K562 (cell line): ENCODE data around the gene GLIS1.

Experiments
- CTCF ChIP-seq, 3 experiments: IDR thresholded peaks in 2 of 3; conservative IDR thresholded peaks in 1 of 3; 2 replicates each; pipeline ENCODE4 v1.5.1; 2011 to 2012; ENCODE audit warnings: low read length in 3 of 3, mild to moderate bottlenecking in 3 of 3, control low read depth in 2 of 3, improper control_type of control experiment in 1 of 3, inconsistent platforms in 1 of 3, low read depth in 1 of 3, mixed read lengths in 1 of 3, moderate library complexity in 1 of 3; ENCODE audit not compliant: insufficient read depth in 2 of 3
- EGR1 ChIP-seq: fragments of 450-650 bp; conservative IDR thresholded peaks from 2 replicates; pipeline ENCODE4 v1.6.1; 2017; ENCODE audit warnings: mild to moderate bottlenecking
- EZH2 ChIP-seq: IDR thresholded peaks from 2 replicates; pipeline ENCODE4 v1.6.1; 2012; ENCODE audit warnings: low read depth, mild to moderate bottlenecking, inconsistent platforms, low read length, borderline replicate concordance
- HNRNPH1 ChIP-seq: fragments of 200-400 bp; formaldehyde crosslinking; optimal IDR thresholded peaks from 2 replicates; pipeline ENCODE3; 2017; ENCODE audit warnings: low read depth, mild to moderate bottlenecking, low read length, moderate library complexity
- RFX5 ChIP-seq: IDR thresholded peaks from 2 replicates; pipeline ENCODE4 v1.6.1; 2011; ENCODE audit warnings: low read depth, mild to moderate bottlenecking, improper control_type of control experiment, low read length
- TCFL5 ChIP-seq: fragments of 250-450 bp; sonication (Bioruptor Pico); conservative IDR thresholded peaks from 2 replicates; pipeline ENCODE4 v1.6.1; 2021; ENCODE audit warnings: mild to moderate bottlenecking, moderate library complexity, matching md5 sums
- ZNF12 ChIP-seq: sonication (generic); formaldehyde crosslinking; IDR thresholded peaks from 2 replicates; pipeline ENCODE4 v1.4.0; 2020; ENCODE audit warnings: mild to moderate bottlenecking, missing genetic modification reagents

DNA sequence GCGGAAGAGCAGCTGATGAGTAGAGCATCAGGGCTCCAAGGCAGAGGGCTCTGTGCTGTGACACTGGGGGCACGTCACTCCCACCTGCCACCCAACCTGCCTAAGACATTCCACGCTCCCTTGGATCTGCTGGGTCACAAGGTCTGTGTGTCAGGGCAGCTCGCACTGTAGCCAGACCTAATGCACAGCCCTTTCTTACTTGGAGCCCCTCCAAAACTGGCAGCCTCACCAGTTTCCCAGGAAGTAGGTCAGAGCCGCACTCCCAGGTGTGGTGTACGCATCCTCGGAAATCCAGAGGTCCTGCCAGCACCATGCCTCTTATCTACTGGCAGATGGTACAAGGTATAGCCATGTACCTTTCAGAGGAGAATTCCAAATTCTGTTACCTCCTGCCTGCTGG lies 257.5 kb downstream of the GLIS1 start:
- TF ChIP-seq ZNF12 (no peak), HNRNPH1 (no peak), RFX5 (no peak), EZH2 (no peak), EGR1 (no peak), TCFL5 (CRISPR knock-in tag) (no peak), CTCF (IDR thresholded peaks at IDR 0.05 in 2 of 3, conservative IDR thresholded peaks at IDR 0.05 in 1 of 3; ENCODE audit: insufficient read depth in 2 of 3, low read depth in 1 of 3, low read length in 3 of 3) (no peak)
